ENCODE data around the gene PSMG4.
A peak's percentile ranks its signal among the peaks of the same experiment; 100 is the strongest.
"Not testable (repeated sequence)": the region's sequence is repeated elsewhere in the genome, so short reads cannot be mapped to it uniquely, and the experiment has no call there.

The PSMG4 gene

GRCh38 chr6:3235486-3235885 lies 23.3 kb upstream of the PSMG4 start:
- ATAC-seq (replicated peaks), result no peak
- H3K4me3 Mint-ChIP-seq, result no peak overlapping the region
- peaks cover 9 to 11% of the 10 kb centered on the region in 2 donors for H3K4me1 Mint-ChIP-seq (ENCODE audit: low read depth in 2 of 2)
- peaks cover 91 to 100% of the 10 kb centered on the region in 2 donors for H3K27me3 Mint-ChIP-seq
- H3K27ac Mint-ChIP-seq, result no peak overlapping the region
- no peaks in the 10 kb centered on the region for H3K36me3 Mint-ChIP-seq (ENCODE audit: insufficient read depth)
- no peak for DNase-seq
- no peaks in the 10 kb centered on the region for H3K9me3 Mint-ChIP-seq

GRCh38 chr6:3236005-3236404 lies 22.7 kb upstream of the PSMG4 start:
- ATAC-seq (replicated peaks), result no peak

GRCh38 chr6:3237761-3238662 lies 20.7 kb upstream of the PSMG4 start:
- ATAC-seq (replicated peaks), result no peak
- H3K4me1 Mint-ChIP-seq (ENCODE audit: low read depth in 2 of 2), result no peaks in the 10 kb centered on the region
- H3K27me3 Mint-ChIP-seq, result peaks cover 78 to 89% of the 10 kb centered on the region in 2 donors
- H3K36me3 Mint-ChIP-seq (ENCODE audit: insufficient read depth), result no peaks in the 10 kb centered on the region
- no peak for DNase-seq
- H3K9me3 Mint-ChIP-seq, result no peaks in the 10 kb centered on the region
- no peak overlapping the region for H3K27ac Mint-ChIP-seq
- no peak overlapping the region for H3K4me3 Mint-ChIP-seq

More at GRCh38 chr6:3236005-3236404, 22.7 kb upstream of the PSMG4 start:
- no peaks in the 10 kb centered on the region for H3K9me3 Mint-ChIP-seq
- H3K27ac Mint-ChIP-seq, result no peak overlapping the region
- DNase-seq, result no peak
- H3K27me3 Mint-ChIP-seq, result peaks cover 88 to 95% of the 10 kb centered on the region in 2 donors
- H3K4me1 Mint-ChIP-seq (ENCODE audit: low read depth in 2 of 2), result peaks cover 6 to 10% of the 10 kb centered on the region in 2 donors
- no peak overlapping the region for H3K4me3 Mint-ChIP-seq
- no peaks in the 10 kb centered on the region for H3K36me3 Mint-ChIP-seq (ENCODE audit: insufficient read depth)

- DNase-seq, result no peak
- H3K27me3 Mint-ChIP-seq, result peaks cover 76 to 89% of the 10 kb centered on the region in 2 donors
- no peak overlapping the region for H3K27ac Mint-ChIP-seq
- no peak for ATAC-seq (replicated peaks)
- no peaks in the 10 kb centered on the region for H3K36me3 Mint-ChIP-seq (ENCODE audit: insufficient read depth)
- H3K4me3 Mint-ChIP-seq, result no peak overlapping the region
- H3K4me1 Mint-ChIP-seq (ENCODE audit: low read depth in 2 of 2), result no peaks in the 10 kb centered on the region
- no peaks in the 10 kb centered on the region for H3K9me3 Mint-ChIP-seq
These were observed 19.5 kb upstream of the PSMG4 start for GRCh38 chr6:3239110-3239830.

GRCh38 chr6:3240595-3240994 lies 18.2 kb upstream of the PSMG4 start:
- Mint-ChIP-seq H3K27ac (no peak overlapping the region), H3K4me1 (ENCODE audit: low read depth in 2 of 2) (no peaks in the 10 kb centered on the region), H3K27me3 (peaks cover 67 to 89% of the 10 kb centered on the region in 2 donors)

GRCh38 chr6:3241745-3242144 lies 17.0 kb upstream of the PSMG4 start:
- H3K27me3 Mint-ChIP-seq, result peaks cover 63 to 87% of the 10 kb centered on the region in 2 donors
- not testable (repeated sequence) for H3K36me3 Mint-ChIP-seq (ENCODE audit: insufficient read depth); DNase-seq; ATAC-seq (replicated peaks); H3K27ac Mint-ChIP-seq; H3K4me1 Mint-ChIP-seq (ENCODE audit: low read depth in 2 of 2); H3K9me3 Mint-ChIP-seq; H3K4me3 Mint-ChIP-seq

More at GRCh38 chr6:3240595-3240994, 18.2 kb upstream of the PSMG4 start:
- ATAC-seq (replicated peaks), result no peak
- H3K4me3 Mint-ChIP-seq, result no peak overlapping the region
- no peaks in the 10 kb centered on the region for H3K36me3 Mint-ChIP-seq (ENCODE audit: insufficient read depth)
- DNase-seq, result no peak
- no peaks in the 10 kb centered on the region for H3K9me3 Mint-ChIP-seq

- Mint-ChIP-seq H3K36me3 (ENCODE audit: insufficient read depth) (no peaks in the 10 kb centered on the region), H3K4me1 (ENCODE audit: low read depth in 2 of 2) (no peaks in the 10 kb centered on the region), H3K27me3 (peaks cover 62 to 87% of the 10 kb centered on the region in 2 donors), H3K4me3 (no peak overlapping the region), H3K27ac (no peak overlapping the region), H3K9me3 (no peaks in the 10 kb centered on the region)
- ATAC-seq (replicated peaks) (no peak), DNase-seq (no peak)
These were observed 16.0 kb upstream of the PSMG4 start for GRCh38 chr6:3242768-3243167.

GRCh38 chr6:3244003-3244831 lies 14.5 kb upstream of the PSMG4 start:
- Mint-ChIP-seq H3K9me3 (no peaks in the 10 kb centered on the region), H3K4me1 (ENCODE audit: low read depth in 2 of 2) (no peaks in the 10 kb centered on the region), H3K36me3 (ENCODE audit: insufficient read depth) (no peaks in the 10 kb centered on the region), H3K27me3 (peaks cover 51 to 87% of the 10 kb centered on the region in 2 donors), H3K27ac (no peak overlapping the region), H3K4me3 (no peak overlapping the region)
- DNase-seq (no peak), ATAC-seq (replicated peaks) (no peak)

GRCh38 chr6:3244832-3245161 lies 13.9 kb upstream of the PSMG4 start:
- not testable (repeated sequence) for H3K4me3 Mint-ChIP-seq; H3K9me3 Mint-ChIP-seq; DNase-seq; H3K4me1 Mint-ChIP-seq (ENCODE audit: low read depth in 2 of 2); H3K36me3 Mint-ChIP-seq (ENCODE audit: insufficient read depth); H3K27ac Mint-ChIP-seq; ATAC-seq (replicated peaks)
- H3K27me3 Mint-ChIP-seq, result peaks cover 56 to 87% of the 10 kb centered on the region in 2 donors

GRCh38 chr6:3245216-3245615 lies 13.5 kb upstream of the PSMG4 start:
- DNase-seq (no peak), ATAC-seq (replicated peaks) (no peak)
- Mint-ChIP-seq H3K27me3 (peaks cover 56 to 87% of the 10 kb centered on the region in 2 donors), H3K36me3 (ENCODE audit: insufficient read depth) (peaks cover 3% of the 10 kb centered on the region), H3K4me3 (no peak overlapping the region), H3K9me3 (no peaks in the 10 kb centered on the region), H3K27ac (no peak overlapping the region), H3K4me1 (ENCODE audit: low read depth in 2 of 2) (no peaks in the 10 kb centered on the region)

- Mint-ChIP-seq H3K9me3 (no peaks in the 10 kb centered on the region), H3K4me3 (no peak overlapping the region), H3K27me3 (peaks cover 53 to 95% of the 10 kb centered on the region in 2 donors), H3K36me3 (ENCODE audit: insufficient read depth) (peaks cover 3% of the 10 kb centered on the region), H3K27ac (no peak overlapping the region), H3K4me1 (ENCODE audit: low read depth in 2 of 2) (peaks cover 0 to 9% of the 10 kb centered on the region in 2 donors)
- no peak for DNase-seq
- no peak for ATAC-seq (replicated peaks)
These were observed 11.2 kb upstream of the PSMG4 start for GRCh38 chr6:3247255-3248146.

- Mint-ChIP-seq H3K27me3 (peaks cover 33 to 73% of the 10 kb centered on the region in 2 donors), H3K27ac (peak overlapping the region in 1 of 2 donors; percentile 3), H3K4me3 (no peak overlapping the region)
These were observed 8.9 kb upstream of the PSMG4 start for GRCh38 chr6:3249821-3250220.

More at GRCh38 chr6:3249821-3250220, 8.9 kb upstream of the PSMG4 start:
- peaks cover 0 to 9% of the 10 kb centered on the region in 2 donors for H3K4me1 Mint-ChIP-seq (ENCODE audit: low read depth in 2 of 2)
- H3K36me3 Mint-ChIP-seq (ENCODE audit: insufficient read depth), result peaks cover 7% of the 10 kb centered on the region
- DNase-seq (no peak), ATAC-seq (replicated peaks) (no peak)
- H3K9me3 Mint-ChIP-seq, result no peaks in the 10 kb centered on the region

All from effector memory CD8-positive, alpha-beta T cell (primary cell).